ENCODE data around the gene CPOX. TPM values are rescaled to one million over a fixed set of nuclear protein-coding genes. Genes with fewer than 3 reads are reported as not detected.

The CPOX gene
- total and polyA plus RNA-seq, 4 donors, result 9.5 to 19.4 (median 12.9) TPM

GRCh38 chr3:98617841-98618240, 24.4 kb upstream of the CPOX start:
- DNase-seq, result no peak
- Histone ChIP-seq H3K9me3 (ENCODE audit: control insufficient read depth, low read length) (no peaks in the 10 kb centered on the region), H3K36me3 (ENCODE audit: control insufficient read depth in 1 of 2, insufficient read depth in 2 of 2, low read length in 1 of 2) (no peaks in the 10 kb centered on the region), H3K4me1 (ENCODE audit: control insufficient read depth in 1 of 2, insufficient read depth in 2 of 2, low read length in 2 of 2) (peaks cover 0 to 2% of the 10 kb centered on the region in 2 donors), H3K27me3 (ENCODE audit: control insufficient read depth in 1 of 2, insufficient read depth in 2 of 2, low read length in 1 of 2) (no peaks in the 10 kb centered on the region), H3K4me3 (ENCODE audit: low read length in 2 of 2) (no peak overlapping the region), H3K27ac (ENCODE audit: low read depth in 1 of 2, low read length in 2 of 2) (no peak overlapping the region)
- ATAC-seq (ENCODE audit: low FRiP score), result no peak
- 90 to 92% methylated on average over 2 of the region's 2 CpGs for WGBS, 2 donors
- intact Hi-C loops (cut with DNase I), result no loop called here

GRCh38 chr3:98613616-98614015, 20.2 kb upstream of the CPOX start:
- H3K4me1 ChIP-seq (ENCODE audit: control insufficient read depth in 1 of 2, insufficient read depth in 2 of 2, low read length in 2 of 2), result peaks cover 0 to 2% of the 10 kb centered on the region in 2 donors
- no peak for ATAC-seq (ENCODE audit: low FRiP score)

GRCh38 chr3:98612996-98613517, 19.6 kb upstream of the CPOX start:
- H3K9me3 ChIP-seq (ENCODE audit: control insufficient read depth, low read length), result no peaks in the 10 kb centered on the region
- no peak overlapping the region for H3K27ac ChIP-seq (ENCODE audit: low read depth in 1 of 2, low read length in 2 of 2)
- DNase-seq (peak; percentile 52 to 74), ATAC-seq (ENCODE audit: low FRiP score) (no peak)
- H3K4me1 ChIP-seq (ENCODE audit: control insufficient read depth in 1 of 2, insufficient read depth in 2 of 2, low read length in 2 of 2), result peaks cover 0 to 2% of the 10 kb centered on the region in 2 donors
- no peak overlapping the region for H3K4me3 ChIP-seq (ENCODE audit: low read length in 2 of 2)
- intact Hi-C loops (cut with DNase I), result no loop called here
- WGBS, 2 donors, result 92 to 94% methylated on average over 6 of the region's 6 CpGs
- no peaks in the 10 kb centered on the region for H3K36me3 ChIP-seq (ENCODE audit: control insufficient read depth in 1 of 2, insufficient read depth in 2 of 2, low read length in 1 of 2)
- no peaks in the 10 kb centered on the region for H3K27me3 ChIP-seq (ENCODE audit: control insufficient read depth in 1 of 2, insufficient read depth in 2 of 2, low read length in 1 of 2)

More at GRCh38 chr3:98613616-98614015, 20.2 kb upstream of the CPOX start:
- Histone ChIP-seq H3K9me3 (ENCODE audit: control insufficient read depth, low read length) (no peaks in the 10 kb centered on the region), H3K4me3 (ENCODE audit: low read length in 2 of 2) (no peak overlapping the region), H3K27ac (ENCODE audit: low read depth in 1 of 2, low read length in 2 of 2) (no peak overlapping the region), H3K36me3 (ENCODE audit: control insufficient read depth in 1 of 2, insufficient read depth in 2 of 2, low read length in 1 of 2) (no peaks in the 10 kb centered on the region), H3K27me3 (ENCODE audit: control insufficient read depth in 1 of 2, insufficient read depth in 2 of 2, low read length in 1 of 2) (no peaks in the 10 kb centered on the region)
- intact Hi-C loops (cut with DNase I), result no loop called here
- 80 to 87% methylated on average over 4 of the region's 4 CpGs for WGBS, 2 donors
- DNase-seq, result no peak

GRCh38 chr3:98612587-98612986, 19.2 kb upstream of the CPOX start:
- 67 to 78% methylated on average over 5 of the region's 5 CpGs for WGBS, 2 donors
- H3K27me3 ChIP-seq (ENCODE audit: control insufficient read depth in 1 of 2, insufficient read depth in 2 of 2, low read length in 1 of 2), result no peaks in the 10 kb centered on the region
- no peaks in the 10 kb centered on the region for H3K9me3 ChIP-seq (ENCODE audit: control insufficient read depth, low read length)
- no peak overlapping the region for H3K27ac ChIP-seq (ENCODE audit: low read depth in 1 of 2, low read length in 2 of 2)
- no peaks in the 10 kb centered on the region for H3K36me3 ChIP-seq (ENCODE audit: control insufficient read depth in 1 of 2, insufficient read depth in 2 of 2, low read length in 1 of 2)
- H3K4me1 ChIP-seq (ENCODE audit: control insufficient read depth in 1 of 2, insufficient read depth in 2 of 2, low read length in 2 of 2), result peaks cover 0 to 2% of the 10 kb centered on the region in 2 donors
- ATAC-seq (ENCODE audit: low FRiP score), result no peak
- no peak for DNase-seq
- intact Hi-C loops (cut with DNase I), result no loop called here
- H3K4me3 ChIP-seq (ENCODE audit: low read length in 2 of 2), result no peak overlapping the region

- intact Hi-C loops (cut with DNase I), result no loop called here
- no peaks in the 10 kb centered on the region for H3K36me3 ChIP-seq (ENCODE audit: control insufficient read depth in 1 of 2, insufficient read depth in 2 of 2, low read length in 1 of 2)
Observed at GRCh38 chr3:98608029-98608428, 14.6 kb upstream of the CPOX start.

GRCh38 chr3:98603580-98603979, 10.2 kb upstream of the CPOX start:
- ATAC-seq (ENCODE audit: low FRiP score), result no peak
- no peaks in the 10 kb centered on the region for H3K36me3 ChIP-seq (ENCODE audit: control insufficient read depth in 1 of 2, insufficient read depth in 2 of 2, low read length in 1 of 2)
- intact Hi-C loops (cut with DNase I), result loop anchor here (2.0 to 5.0 kb wide), 3 partner anchors 209 to 391 kb away; no protein-coding TSS in a partner anchor

More at GRCh38 chr3:98608029-98608428, 14.6 kb upstream of the CPOX start:
- 59 to 97% methylated on average over 2 of the region's 2 CpGs for WGBS, 2 donors
- Histone ChIP-seq H3K4me1 (ENCODE audit: control insufficient read depth in 1 of 2, insufficient read depth in 2 of 2, low read length in 2 of 2) (no peaks in the 10 kb centered on the region), H3K27ac (ENCODE audit: low read depth in 1 of 2, low read length in 2 of 2) (no peak overlapping the region), H3K9me3 (ENCODE audit: control insufficient read depth, low read length) (no peaks in the 10 kb centered on the region), H3K4me3 (ENCODE audit: low read length in 2 of 2) (no peak overlapping the region), H3K27me3 (ENCODE audit: control insufficient read depth in 1 of 2, insufficient read depth in 2 of 2, low read length in 1 of 2) (no peaks in the 10 kb centered on the region)
- DNase-seq, result no peak
- ATAC-seq (ENCODE audit: low FRiP score), result no peak

GRCh38 chr3:98602078-98602678, 8.8 kb upstream of the CPOX start:
- Histone ChIP-seq H3K4me1 (ENCODE audit: control insufficient read depth in 1 of 2, insufficient read depth in 2 of 2, low read length in 2 of 2) (no peaks in the 10 kb centered on the region), H3K27me3 (ENCODE audit: control insufficient read depth in 1 of 2, insufficient read depth in 2 of 2, low read length in 1 of 2) (no peaks in the 10 kb centered on the region), H3K27ac (ENCODE audit: low read depth in 1 of 2, low read length in 2 of 2) (no peak overlapping the region), H3K9me3 (ENCODE audit: control insufficient read depth, low read length) (no peaks in the 10 kb centered on the region), H3K36me3 (ENCODE audit: control insufficient read depth in 1 of 2, insufficient read depth in 2 of 2, low read length in 1 of 2) (no peaks in the 10 kb centered on the region), H3K4me3 (ENCODE audit: low read length in 2 of 2) (no peak overlapping the region)
- DNase-seq (no peak), ATAC-seq (ENCODE audit: low FRiP score) (peak; percentile 74)
- 2 to 3% methylated on average over 4 of the region's 4 CpGs for WGBS, 2 donors
- intact Hi-C loops (cut with DNase I), result loop anchor here (2.0 to 5.0 kb wide), 3 partner anchors 211 to 393 kb away; no protein-coding TSS in a partner anchor

More at GRCh38 chr3:98603580-98603979, 10.2 kb upstream of the CPOX start:
- Histone ChIP-seq H3K4me1 (ENCODE audit: control insufficient read depth in 1 of 2, insufficient read depth in 2 of 2, low read length in 2 of 2) (no peaks in the 10 kb centered on the region), H3K27me3 (ENCODE audit: control insufficient read depth in 1 of 2, insufficient read depth in 2 of 2, low read length in 1 of 2) (no peaks in the 10 kb centered on the region), H3K9me3 (ENCODE audit: control insufficient read depth, low read length) (no peaks in the 10 kb centered on the region), H3K4me3 (ENCODE audit: low read length in 2 of 2) (no peak overlapping the region), H3K27ac (ENCODE audit: low read depth in 1 of 2, low read length in 2 of 2) (no peak overlapping the region)
- DNase-seq, result no peak

- 76 to 78% methylated on average over 2 of the region's 2 CpGs for WGBS, 2 donors
- intact Hi-C loops (cut with DNase I), result loop anchor here in 1 of 2 donors (5.0 kb wide), 1 partner anchor 391 kb away; no protein-coding TSS in a partner anchor
- DNase-seq (no peak), ATAC-seq (ENCODE audit: low FRiP score) (no peak)
- H3K27ac ChIP-seq (ENCODE audit: low read depth in 1 of 2, low read length in 2 of 2), result no peak overlapping the region
- H3K9me3 ChIP-seq (ENCODE audit: control insufficient read depth, low read length), result no peaks in the 10 kb centered on the region
- H3K4me1 ChIP-seq (ENCODE audit: control insufficient read depth in 1 of 2, insufficient read depth in 2 of 2, low read length in 2 of 2), result no peaks in the 10 kb centered on the region
- H3K4me3 ChIP-seq (ENCODE audit: low read length in 2 of 2), result no peak overlapping the region
- H3K36me3 ChIP-seq (ENCODE audit: control insufficient read depth in 1 of 2, insufficient read depth in 2 of 2, low read length in 1 of 2), result no peaks in the 10 kb centered on the region
- no peaks in the 10 kb centered on the region for H3K27me3 ChIP-seq (ENCODE audit: control insufficient read depth in 1 of 2, insufficient read depth in 2 of 2, low read length in 1 of 2)
Observed at GRCh38 chr3:98601180-98601579, 7.8 kb upstream of the CPOX start.

Measured in aorta (tissue), 5 donors.